GM18526 (cell line): Measurements from ENCODE around the gene DUSP1.

Experiments used
- POLR2A ChIP-seq: IDR thresholded peaks from 3 replicates; pipeline ENCODE4 v1.6.1; 2011; ENCODE audit not compliant: insufficient read length; ENCODE audit errors: extremely low read depth

Gene DUSP1

GRCh38 chr5:172758077-172758833 is 12.7 kb downstream of the DUSP1 start:
- TF ChIP-seq POLR2A: no peak

GRCh38 chr5:172757394-172758010 is 13.5 kb downstream of the DUSP1 start:
- no peak for TF ChIP-seq POLR2A

- TF ChIP-seq POLR2A: no peak
These were observed 14.1 kb downstream of the DUSP1 start for GRCh38 chr5:172756764-172757393.

GRCh38 chr5:172754596-172755356 is 16.2 kb downstream of the DUSP1 start:
- TF ChIP-seq POLR2A: no peak

GRCh38 chr5:172753101-172753500 is 17.9 kb downstream of the DUSP1 start:
- TF ChIP-seq POLR2A: no peak

GRCh38 chr5:172751761-172752510 is 19.1 kb downstream of the DUSP1 start:
- no peak for TF ChIP-seq POLR2A

GRCh38 chr5:172749881-172750633 is 20.9 kb downstream of the DUSP1 start:
- no peak for TF ChIP-seq POLR2A

DNA sequence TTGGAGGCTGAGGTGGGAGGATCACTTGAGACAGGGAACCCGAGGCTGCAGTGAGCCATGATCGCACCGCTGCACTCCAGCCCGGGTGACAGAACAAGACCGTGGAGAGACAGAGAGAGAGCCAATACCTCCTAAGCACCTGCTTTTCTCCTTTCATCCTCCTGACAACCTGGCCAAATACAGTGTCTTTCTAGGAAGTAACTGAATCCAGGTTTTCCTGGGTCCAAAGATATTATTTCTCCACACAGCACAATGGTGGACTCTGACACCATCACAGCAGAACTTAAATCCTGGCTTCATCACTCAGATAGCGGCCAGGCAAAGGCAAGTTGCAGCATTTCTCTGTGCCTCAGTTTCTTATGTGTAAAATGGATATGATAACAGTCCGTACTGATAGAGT is 21.9 kb downstream of the DUSP1 start:
- TF ChIP-seq POLR2A: no peak

DNA sequence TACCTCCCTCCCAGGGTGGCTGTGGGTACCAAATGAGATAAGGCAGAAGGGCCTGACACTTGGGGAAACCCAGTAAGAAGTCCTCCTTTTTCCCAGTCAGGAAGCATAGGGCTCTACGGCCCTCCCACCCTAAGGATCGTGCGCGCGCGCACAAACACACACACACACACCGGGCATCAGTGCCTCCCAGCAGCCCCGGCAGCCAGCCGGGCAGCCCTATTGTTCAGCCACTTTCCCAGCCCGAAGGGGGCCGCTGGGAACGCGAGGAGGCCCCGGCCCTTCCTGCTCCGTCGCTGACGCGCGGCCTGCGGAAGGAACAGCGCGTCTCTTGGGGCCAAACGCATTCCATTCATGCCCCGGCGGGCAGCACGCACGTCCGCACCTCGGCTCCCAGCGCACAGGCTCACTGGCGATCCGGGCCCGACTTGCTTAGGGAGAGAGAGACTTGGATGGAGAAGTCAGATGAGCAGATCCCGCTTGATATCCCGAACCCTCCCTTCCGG is 22.6 kb downstream of the DUSP1 start:
- no peak for TF ChIP-seq POLR2A

- TF ChIP-seq POLR2A: no peak
These were observed 23.5 kb downstream of the DUSP1 start for GRCh38 chr5:172747471-172747870.

- no peak for TF ChIP-seq POLR2A
These were observed 24.3 kb downstream of the DUSP1 start for GRCh38 chr5:172746725-172747124.

DNA sequence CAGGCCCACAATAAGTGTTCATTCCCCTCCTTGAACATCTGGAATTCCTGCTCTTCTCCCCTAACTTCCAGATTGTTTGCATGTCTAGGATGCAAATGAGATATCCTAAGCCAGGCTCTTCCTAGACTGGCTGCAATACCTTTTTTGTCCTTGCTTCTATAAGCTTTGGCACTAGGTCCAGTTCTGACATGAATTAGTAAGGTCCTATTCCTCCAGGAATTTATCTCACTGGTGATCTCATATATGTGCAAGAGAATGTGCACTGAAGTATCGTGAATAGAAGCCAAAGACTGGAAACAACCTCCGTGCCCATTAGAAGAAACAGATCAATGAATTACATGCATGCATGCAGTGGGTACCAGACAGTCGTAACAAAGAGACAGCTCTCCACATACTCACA is 25.2 kb downstream of the DUSP1 start:
- no peak for TF ChIP-seq POLR2A

DNA sequence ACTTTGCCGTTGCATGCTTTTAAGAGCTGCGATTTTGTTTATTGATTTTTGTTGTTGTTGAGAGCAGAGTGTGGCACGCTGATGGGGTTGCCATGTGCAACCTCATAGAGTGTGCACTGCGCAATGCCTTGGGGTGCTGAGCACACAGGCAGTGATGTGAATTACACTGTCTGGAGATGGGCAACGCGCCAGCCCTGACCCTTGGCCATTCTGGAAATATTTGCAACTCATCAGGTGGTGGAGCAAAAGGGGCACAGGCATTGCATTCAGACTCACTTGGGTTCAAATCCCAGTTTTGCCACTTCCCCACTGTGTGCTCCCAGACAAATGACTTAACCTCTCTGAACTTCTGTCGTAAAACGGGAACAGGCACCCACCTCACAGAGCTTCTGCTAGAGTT is 25.6 kb downstream of the DUSP1 start:
- TF ChIP-seq POLR2A: no peak
